ENCODE data around the gene ADD2.

- TF ChIP-seq CTCF (conservative IDR thresholded peaks at IDR 0.05; ENCODE audit: low read depth, low read length) (no peak), EZH2 (IDR thresholded peaks at IDR 0.05; ENCODE audit: borderline replicate concordance, low read depth, low read length, poor library complexity, severe bottlenecking) (no peak)
Observed at GRCh38 chr2:70671092-70671675, 96.8 kb downstream of the ADD2 start.
